ENCODE results near the gene STMN1. TPM values are rescaled to one million over a fixed set of nuclear protein-coding genes. Genes with fewer than 3 reads are reported as not detected.

The STMN1 gene
- total and polyA plus RNA-seq, 7 donors: 30.7 to 175 (median 37.5) TPM

GRCh38 chr1:25869909-25870606 lies 36.2 kb downstream of the STMN1 start:
- Histone ChIP-seq H3K27ac (no peak overlapping the region), H3K4me1 (peaks cover 0 to 31% (median 24%) of the 10 kb centered on the region in 4 donors), H3K4me3 (no peak overlapping the region), H3K27me3 (no peaks in the 10 kb centered on the region), H3K9me3 (no peaks in the 10 kb centered on the region), H3K36me3 (peaks cover 0 to 15% (median 3%) of the 10 kb centered on the region in 4 donors)
- intact Hi-C loops (cut with DNase I): no loop called here
- 88 to 94% methylated on average over 6 of the region's 6 CpGs for WGBS, 2 donors
- TF ChIP-seq CTCF (IDR thresholded peaks at IDR 0.05) (no peak), EP300 (IDR thresholded peaks at IDR 0.05) (no peak), POLR2AphosphoS5 (IDR thresholded peaks at IDR 0.05) (no peak), POLR2A (IDR thresholded peaks at IDR 0.05) (no peak)
- DNase-seq: peak; percentile 46

GRCh38 chr1:25867210-25867991 lies 38.8 kb downstream of the STMN1 start:
- Histone ChIP-seq H3K4me1 (peaks cover 0 to 12% (median 10%) of the 10 kb centered on the region in 4 donors), H3K27ac (no peak overlapping the region), H3K4me3 (no peak overlapping the region), H3K36me3 (peaks cover 0 to 27% (median 3%) of the 10 kb centered on the region in 4 donors), H3K9me3 (no peaks in the 10 kb centered on the region), H3K27me3 (no peaks in the 10 kb centered on the region)
- intact Hi-C loops (cut with DNase I): no loop called here
- 28 to 64% methylated on average over 9 of the region's 9 CpGs for WGBS, 2 donors
- TF ChIP-seq POLR2A (IDR thresholded peaks at IDR 0.05) (no peak), POLR2AphosphoS5 (IDR thresholded peaks at IDR 0.05) (no peak), EP300 (IDR thresholded peaks at IDR 0.05) (no peak), CTCF (IDR thresholded peaks at IDR 0.05) (no peak)
- peak; percentile 25 for DNase-seq

GRCh38 chr1:25866288-25866687 lies 39.9 kb downstream of the STMN1 start:
- no peak for TF ChIP-seq POLR2A (IDR thresholded peaks at IDR 0.05)
- TF ChIP-seq CTCF (IDR thresholded peaks at IDR 0.05): no peak
- TF ChIP-seq EP300 (IDR thresholded peaks at IDR 0.05): no peak
- TF ChIP-seq POLR2AphosphoS5 (IDR thresholded peaks at IDR 0.05): no peak
- 52 to 72% methylated on average over 1 of the region's 1 CpG for WGBS, 2 donors

GRCh38 chr1:25864434-25864833 lies 41.8 kb downstream of the STMN1 start:
- 88 to 90% methylated on average over 3 of the region's 3 CpGs for WGBS, 2 donors
- no peaks in the 10 kb centered on the region for H3K9me3 ChIP-seq
- H3K36me3 ChIP-seq: peaks cover 0 to 19% (median 0%) of the 10 kb centered on the region in 4 donors
- intact Hi-C loops (cut with DNase I): no loop called here
- peaks cover 0 to 8% (median 3%) of the 10 kb centered on the region in 4 donors for H3K4me1 ChIP-seq
- H3K27ac ChIP-seq: no peak overlapping the region
- no peak overlapping the region for H3K4me3 ChIP-seq
- TF ChIP-seq POLR2A (IDR thresholded peaks at IDR 0.05) (no peak), CTCF (IDR thresholded peaks at IDR 0.05) (no peak), EP300 (IDR thresholded peaks at IDR 0.05) (no peak)
- H3K27me3 ChIP-seq: no peaks in the 10 kb centered on the region
- no peak for DNase-seq

More at GRCh38 chr1:25866288-25866687, 39.9 kb downstream of the STMN1 start:
- no peak overlapping the region for H3K27ac ChIP-seq
- intact Hi-C loops (cut with DNase I): no loop called here
- H3K36me3 ChIP-seq: peaks cover 0 to 27% (median 3%) of the 10 kb centered on the region in 4 donors
- no peak overlapping the region for H3K4me3 ChIP-seq
- H3K4me1 ChIP-seq: peaks cover 0 to 1% (median under 1%) of the 10 kb centered on the region in 4 donors
- H3K27me3 ChIP-seq: no peaks in the 10 kb centered on the region
- no peak for DNase-seq
- no peaks in the 10 kb centered on the region for H3K9me3 ChIP-seq
